ENCODE data around the gene PLA2G12A.

DNA sequence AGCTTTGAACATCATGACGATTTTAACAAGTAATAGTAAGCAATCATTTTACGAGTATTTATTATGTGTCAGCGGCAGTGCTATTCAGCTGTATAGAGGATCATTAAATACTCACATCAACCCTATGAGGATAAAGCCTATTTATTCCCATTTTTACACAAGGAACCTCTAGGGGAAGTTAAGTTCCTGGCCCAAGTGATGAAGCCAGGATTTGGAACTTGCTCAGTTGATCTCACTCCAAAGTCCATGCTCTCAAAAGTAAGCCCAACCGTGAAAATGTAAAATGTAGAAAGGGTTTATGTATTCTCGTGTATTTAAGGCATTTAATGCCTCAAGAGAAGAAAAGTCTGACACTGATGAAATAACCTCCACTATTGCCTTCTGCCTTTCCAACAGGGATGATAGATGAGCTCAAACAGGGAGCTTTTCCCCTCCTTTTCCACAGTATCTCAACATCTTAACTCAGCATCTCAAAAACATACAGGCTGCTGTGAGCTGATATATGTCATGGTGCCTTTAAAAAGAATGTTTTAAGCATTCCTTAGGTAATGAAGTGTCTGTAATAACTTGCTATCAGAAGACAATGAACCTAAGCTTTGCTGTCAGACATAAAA, 35.0 kb upstream of the PLA2G12A start:
- no peak for TF ChIP-seq EZH2 (IDR thresholded peaks at IDR 0.05; ENCODE audit: low read depth)
- TF ChIP-seq, protein P1, sequence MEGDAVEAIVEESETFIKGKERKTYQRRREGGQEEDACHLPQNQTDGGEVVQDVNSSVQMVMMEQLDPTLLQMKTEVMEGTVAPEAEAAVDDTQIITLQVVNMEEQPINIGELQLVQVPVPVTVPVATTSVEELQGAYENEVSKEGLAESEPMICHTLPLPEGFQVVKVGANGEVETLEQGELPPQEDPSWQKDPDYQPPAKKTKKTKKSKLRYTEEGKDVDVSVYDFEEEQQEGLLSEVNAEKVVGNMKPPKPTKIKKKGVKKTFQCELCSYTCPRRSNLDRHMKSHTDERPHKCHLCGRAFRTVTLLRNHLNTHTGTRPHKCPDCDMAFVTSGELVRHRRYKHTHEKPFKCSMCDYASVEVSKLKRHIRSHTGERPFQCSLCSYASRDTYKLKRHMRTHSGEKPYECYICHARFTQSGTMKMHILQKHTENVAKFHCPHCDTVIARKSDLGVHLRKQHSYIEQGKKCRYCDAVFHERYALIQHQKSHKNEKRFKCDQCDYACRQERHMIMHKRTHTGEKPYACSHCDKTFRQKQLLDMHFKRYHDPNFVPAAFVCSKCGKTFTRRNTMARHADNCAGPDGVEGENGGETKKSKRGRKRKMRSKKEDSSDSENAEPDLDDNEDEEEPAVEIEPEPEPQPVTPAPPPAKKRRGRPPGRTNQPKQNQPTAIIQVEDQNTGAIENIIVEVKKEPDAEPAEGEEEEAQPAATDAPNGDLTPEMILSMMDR (conservative IDR thresholded peaks at IDR 0.05): no peak
